ENCODE measurements around the gene ATP2B3.

DNA sequence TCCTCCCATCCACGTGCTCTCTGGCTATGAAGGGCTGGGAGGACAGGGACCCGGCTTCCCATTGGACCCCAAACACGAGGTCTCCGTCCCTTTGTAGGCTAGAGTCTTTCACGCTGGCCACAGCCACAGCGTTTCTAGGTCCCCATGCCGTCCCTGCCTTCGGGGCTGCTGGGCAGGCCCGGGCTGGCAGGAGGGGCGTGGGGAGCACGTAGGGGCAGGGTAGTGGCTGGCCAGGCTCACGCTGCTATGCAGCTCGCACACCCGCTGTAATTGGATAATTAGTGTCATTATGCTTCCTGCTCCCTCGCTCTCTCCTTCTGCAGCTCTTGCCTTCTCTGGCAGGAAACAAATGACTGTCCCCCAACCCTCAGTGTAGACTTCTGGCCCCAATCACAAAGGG is 9.8 kb downstream of the ATP2B3 start:
- TF ChIP-seq FOS (IDR thresholded peaks at IDR 0.05; ENCODE audit: borderline replicate concordance, insufficient read depth, low read length) (no peak), EZH2 (IDR thresholded peaks at IDR 0.05; ENCODE audit: borderline replicate concordance, low read depth, low read length, severe bottlenecking) (no peak), POLR2A (IDR thresholded peaks at IDR 0.05; ENCODE audit: low read depth, low read length) (no peak), GATA2 (IDR thresholded peaks at IDR 0.05; ENCODE audit: insufficient read depth, insufficient read length, low read depth, low read length) (no peak)
- TF ChIP-seq, protein P1, sequence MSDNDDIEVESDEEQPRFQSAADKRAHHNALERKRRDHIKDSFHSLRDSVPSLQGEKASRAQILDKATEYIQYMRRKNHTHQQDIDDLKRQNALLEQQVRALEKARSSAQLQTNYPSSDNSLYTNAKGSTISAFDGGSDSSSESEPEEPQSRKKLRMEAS (IDR thresholded peaks at IDR 0.05; ENCODE audit: insufficient read depth, insufficient read length), result no peak
- TF ChIP-seq, protein P2, sequence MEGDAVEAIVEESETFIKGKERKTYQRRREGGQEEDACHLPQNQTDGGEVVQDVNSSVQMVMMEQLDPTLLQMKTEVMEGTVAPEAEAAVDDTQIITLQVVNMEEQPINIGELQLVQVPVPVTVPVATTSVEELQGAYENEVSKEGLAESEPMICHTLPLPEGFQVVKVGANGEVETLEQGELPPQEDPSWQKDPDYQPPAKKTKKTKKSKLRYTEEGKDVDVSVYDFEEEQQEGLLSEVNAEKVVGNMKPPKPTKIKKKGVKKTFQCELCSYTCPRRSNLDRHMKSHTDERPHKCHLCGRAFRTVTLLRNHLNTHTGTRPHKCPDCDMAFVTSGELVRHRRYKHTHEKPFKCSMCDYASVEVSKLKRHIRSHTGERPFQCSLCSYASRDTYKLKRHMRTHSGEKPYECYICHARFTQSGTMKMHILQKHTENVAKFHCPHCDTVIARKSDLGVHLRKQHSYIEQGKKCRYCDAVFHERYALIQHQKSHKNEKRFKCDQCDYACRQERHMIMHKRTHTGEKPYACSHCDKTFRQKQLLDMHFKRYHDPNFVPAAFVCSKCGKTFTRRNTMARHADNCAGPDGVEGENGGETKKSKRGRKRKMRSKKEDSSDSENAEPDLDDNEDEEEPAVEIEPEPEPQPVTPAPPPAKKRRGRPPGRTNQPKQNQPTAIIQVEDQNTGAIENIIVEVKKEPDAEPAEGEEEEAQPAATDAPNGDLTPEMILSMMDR (IDR thresholded peaks at IDR 0.05; ENCODE audit: extremely low read depth in 1 of 2, insufficient read depth in 1 of 2, low read depth in 1 of 2, low read length in 2 of 2), result no peak
